ENCODE results near the gene BRSK2.

BRSK2 gene

GRCh38 chr11:1438261-1438966, 48.7 kb downstream of the BRSK2 start:
- no peak for DNase-seq

DNA sequence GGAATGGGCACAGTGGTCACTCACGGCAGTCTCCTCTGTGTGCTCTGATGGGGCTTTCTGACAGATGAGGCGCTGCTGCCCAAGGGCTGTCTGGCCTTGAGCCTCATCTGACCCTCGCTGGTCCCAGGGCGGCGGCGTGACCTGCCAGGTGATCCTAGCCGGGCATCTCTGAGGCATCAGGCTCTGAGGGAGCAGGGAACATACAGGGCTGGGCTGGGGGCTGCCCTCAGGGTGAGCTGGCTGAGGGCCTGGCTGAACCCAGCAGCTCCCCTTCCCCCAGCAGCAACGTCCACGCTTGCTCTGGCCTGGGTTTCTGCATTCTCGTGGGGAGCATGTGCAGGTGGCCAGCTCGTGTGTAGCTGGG, 49.2 kb downstream of the BRSK2 start:
- DNase-seq: no peak

DNA sequence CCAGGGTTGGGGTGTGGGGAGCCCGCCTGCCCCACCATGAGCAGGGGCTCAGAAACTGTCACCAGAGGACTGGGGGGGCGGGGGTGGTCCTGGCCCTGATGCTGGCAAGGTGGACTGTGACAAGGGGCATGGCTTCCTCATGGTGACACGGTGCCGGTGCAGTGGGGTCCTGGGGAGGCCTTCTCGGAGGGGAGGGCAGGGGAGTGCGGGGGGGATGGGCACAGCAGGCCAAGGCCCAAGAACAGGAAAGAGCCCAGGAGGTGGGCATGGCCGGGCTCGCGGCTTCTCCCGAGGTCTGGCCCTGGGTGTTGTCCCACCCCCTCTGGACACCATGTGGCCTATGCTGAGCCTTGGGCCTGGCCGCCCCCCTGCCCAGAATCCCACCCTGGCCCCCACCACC, 49.6 kb downstream of the BRSK2 start:
- DNase-seq: no peak

GRCh38 chr11:1440066-1440465, 50.3 kb downstream of the BRSK2 start:
- no peak for DNase-seq

- no peak for DNase-seq
Measured at GRCh38 chr11:1440496-1440895, 50.8 kb downstream of the BRSK2 start.

DNA sequence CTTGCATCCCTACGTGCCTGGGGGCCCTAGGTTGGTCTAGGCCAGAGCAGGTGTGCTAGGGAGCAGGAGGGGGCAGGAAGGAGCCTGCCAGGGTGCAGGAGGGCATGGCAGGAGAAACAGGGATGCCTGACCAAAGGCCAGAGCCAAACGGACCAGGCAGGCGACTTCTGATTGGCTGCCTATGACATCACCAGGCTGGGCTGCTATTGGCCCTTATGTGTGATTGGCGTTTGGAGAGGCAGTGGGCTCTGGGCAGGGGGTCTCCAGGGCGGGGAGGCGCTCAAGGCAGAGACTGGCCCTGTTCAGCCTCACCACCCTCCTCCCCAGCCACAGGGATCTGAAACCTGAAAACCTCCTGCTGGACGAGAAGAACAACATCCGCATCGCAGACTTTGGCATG, 52.4 kb downstream of the BRSK2 start:
- no peak for DNase-seq

GRCh38 chr11:1442807-1443366, 53.2 kb downstream of the BRSK2 start:
- no peak for DNase-seq

- no peak for DNase-seq
Measured at GRCh38 chr11:1443737-1444136, 54.0 kb downstream of the BRSK2 start.

- no peak for DNase-seq
Measured at GRCh38 chr11:1444321-1444720, 54.6 kb downstream of the BRSK2 start.

DNA sequence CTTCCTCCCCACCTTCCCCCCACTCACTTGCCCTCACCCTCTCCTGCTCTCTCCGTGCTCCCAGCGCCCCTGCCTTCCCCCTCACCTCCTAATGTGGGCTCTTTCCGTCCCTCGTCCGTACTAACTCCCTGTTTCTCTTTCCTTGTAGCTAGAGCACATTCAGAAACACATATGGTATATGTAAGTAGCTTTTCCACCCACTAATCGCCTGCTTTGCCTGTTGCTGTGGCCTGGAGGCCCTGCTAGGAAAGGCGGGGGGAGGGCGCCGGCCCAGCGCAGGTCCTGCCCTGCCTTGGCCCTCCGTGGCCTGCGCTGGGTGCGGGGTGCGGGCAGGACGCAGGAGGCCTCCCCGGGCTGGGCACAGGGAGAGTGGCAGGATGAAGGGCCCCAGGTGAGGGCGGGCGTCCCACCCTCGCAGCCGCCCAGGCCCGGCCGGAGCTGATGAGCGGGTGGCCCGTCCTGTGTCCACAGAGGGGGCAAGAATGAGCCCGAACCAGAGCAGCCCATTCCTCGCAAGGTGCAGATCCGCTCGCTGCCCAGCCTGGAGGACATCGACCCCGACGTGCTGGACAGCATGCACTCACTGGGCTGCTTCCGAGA, 55.2 kb downstream of the BRSK2 start:
- no peak for DNase-seq

GRCh38 chr11:1445741-1446445, 56.2 kb downstream of the BRSK2 start:
- DNase-seq: no peak

DNA sequence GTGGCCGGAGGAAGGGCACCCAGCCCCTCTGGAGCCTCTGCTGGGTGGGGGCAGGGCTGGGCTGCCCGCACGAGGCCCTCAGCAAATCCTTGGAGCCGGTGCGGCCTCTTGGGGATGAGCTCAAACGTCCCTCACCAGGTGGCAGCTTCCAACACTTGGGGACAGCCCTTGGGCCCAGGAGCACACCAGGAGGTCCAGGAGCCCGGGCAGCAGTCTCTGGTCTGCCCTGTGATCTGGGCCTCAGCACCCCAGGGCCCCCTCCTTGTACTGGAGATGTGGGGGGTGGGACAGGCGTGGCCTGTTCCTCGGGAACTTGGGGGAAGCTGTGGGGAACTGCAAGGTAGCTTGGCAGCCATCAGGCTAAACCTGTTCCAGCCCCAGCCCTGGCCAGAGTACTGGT, 56.9 kb downstream of the BRSK2 start:
- DNase-seq: no peak

- no peak for DNase-seq
Measured at GRCh38 chr11:1447845-1448825, 58.4 kb downstream of the BRSK2 start.

- DNase-seq: no peak
Measured at GRCh38 chr11:1448882-1449281, 59.1 kb downstream of the BRSK2 start.

GRCh38 chr11:1449490-1450243, 59.9 kb downstream of the BRSK2 start:
- DNase-seq: no peak

DNA sequence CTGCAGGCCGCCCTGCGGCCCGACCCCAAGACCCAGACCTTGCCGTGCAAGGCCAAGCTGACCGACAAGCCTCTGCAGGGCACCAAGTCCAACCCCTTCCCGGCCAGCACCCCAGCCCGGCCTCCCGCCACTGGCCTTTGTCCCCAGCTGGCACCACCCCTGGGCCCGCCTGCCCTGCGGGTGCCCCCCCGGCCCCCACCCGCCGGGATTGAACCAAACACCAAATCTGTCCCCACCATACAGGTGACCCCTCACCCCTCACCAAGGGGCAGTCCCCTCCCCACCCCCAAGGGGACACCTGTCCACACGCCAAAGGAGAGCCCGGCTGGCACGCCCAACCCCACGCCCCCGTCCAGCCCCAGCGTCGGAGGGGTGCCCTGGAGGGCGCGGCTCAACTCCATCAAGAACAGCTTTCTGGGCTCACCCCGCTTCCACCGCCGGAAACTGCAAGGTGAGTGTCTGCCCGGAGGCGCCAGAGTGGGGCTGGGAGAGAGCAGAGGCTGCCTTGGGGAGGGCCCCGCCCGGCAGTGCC, 60.7 kb downstream of the BRSK2 start:
- DNase-seq: no peak

- no peak for DNase-seq
Measured at GRCh38 chr11:1450949-1451710, 61.4 kb downstream of the BRSK2 start.

DNA sequence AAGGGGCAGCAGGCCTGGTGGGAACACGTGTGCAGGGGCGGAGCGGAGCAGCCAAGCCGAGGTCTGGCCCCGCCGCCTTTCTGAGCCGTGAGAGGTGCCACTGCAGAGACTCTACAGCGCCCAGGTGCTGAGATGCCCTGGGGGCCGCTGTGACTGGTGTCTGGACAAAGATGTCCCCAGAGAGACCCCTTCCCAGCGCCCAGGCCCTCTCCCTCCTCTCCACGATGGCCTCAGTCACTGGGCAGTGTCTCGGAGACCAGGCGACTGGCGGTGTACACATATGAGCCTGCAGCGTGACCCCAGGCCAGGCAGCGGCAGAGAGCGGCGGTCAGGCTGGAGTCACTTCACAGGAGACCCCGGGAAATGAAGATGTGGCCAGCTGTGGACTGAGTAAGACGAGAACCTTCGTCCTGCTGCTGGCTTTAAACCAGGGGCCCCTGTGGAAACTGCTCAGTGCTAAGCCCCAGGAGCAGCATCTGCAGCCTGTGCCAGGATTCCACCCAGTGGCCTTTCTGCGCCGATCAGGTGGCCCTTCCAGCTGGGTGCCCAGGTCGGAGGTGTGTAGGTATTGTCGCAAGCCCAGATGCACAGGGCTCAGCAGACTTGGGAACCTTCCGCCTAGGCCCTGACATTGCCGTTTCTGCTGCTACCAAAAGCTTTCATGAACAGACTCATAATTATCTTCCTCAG, 62.2 kb downstream of the BRSK2 start:
- no peak for DNase-seq

GRCh38 chr11:1452744-1453143, 63.0 kb downstream of the BRSK2 start:
- no peak for DNase-seq

DNA sequence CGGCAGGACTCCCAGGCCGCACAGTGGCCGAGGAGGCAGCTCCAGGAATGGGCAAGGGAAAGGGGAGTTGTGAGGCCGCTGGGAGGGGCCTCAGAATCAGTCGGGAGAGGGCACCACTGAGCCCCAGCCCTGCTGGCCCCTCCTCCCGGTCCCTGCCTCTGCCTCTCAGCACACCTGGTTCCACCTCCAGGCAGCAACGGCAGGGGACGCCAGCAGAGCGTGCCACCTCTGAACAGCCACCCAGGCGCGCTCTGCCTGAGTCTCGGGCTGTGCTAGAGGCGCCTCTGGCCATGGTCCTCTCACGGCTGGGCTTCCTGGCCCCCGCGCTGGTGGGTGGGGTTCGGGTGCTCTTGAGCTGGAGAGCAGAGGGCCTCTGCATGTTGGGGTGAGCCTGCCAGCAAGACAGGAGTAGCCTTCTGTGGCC, 63.9 kb downstream of the BRSK2 start:
- no peak for DNase-seq
